Measurements from ENCODE around the gene ATG13.

GRCh38 chr11:46706886-46707285 lies 89.5 kb downstream of the ATG13 start:
- TF ChIP-seq, protein P1, sequence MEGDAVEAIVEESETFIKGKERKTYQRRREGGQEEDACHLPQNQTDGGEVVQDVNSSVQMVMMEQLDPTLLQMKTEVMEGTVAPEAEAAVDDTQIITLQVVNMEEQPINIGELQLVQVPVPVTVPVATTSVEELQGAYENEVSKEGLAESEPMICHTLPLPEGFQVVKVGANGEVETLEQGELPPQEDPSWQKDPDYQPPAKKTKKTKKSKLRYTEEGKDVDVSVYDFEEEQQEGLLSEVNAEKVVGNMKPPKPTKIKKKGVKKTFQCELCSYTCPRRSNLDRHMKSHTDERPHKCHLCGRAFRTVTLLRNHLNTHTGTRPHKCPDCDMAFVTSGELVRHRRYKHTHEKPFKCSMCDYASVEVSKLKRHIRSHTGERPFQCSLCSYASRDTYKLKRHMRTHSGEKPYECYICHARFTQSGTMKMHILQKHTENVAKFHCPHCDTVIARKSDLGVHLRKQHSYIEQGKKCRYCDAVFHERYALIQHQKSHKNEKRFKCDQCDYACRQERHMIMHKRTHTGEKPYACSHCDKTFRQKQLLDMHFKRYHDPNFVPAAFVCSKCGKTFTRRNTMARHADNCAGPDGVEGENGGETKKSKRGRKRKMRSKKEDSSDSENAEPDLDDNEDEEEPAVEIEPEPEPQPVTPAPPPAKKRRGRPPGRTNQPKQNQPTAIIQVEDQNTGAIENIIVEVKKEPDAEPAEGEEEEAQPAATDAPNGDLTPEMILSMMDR (IDR thresholded peaks at IDR 0.05): no peak
- TF ChIP-seq POLR2A (IDR thresholded peaks at IDR 0.05) (no peak), EP300 (IDR thresholded peaks at IDR 0.05) (no peak)

Data from ovary (tissue), 3 donors.